ENCODE measurements around the gene KLHL29. TPM values are rescaled to one million over a fixed set of nuclear protein-coding genes. Genes with fewer than 3 reads are reported as not detected.
A peak's percentile ranks its signal among the peaks of the same experiment; 100 is the strongest.

Gene KLHL29
- polyA plus RNA-seq, 1 of the 3 experiments (the other 2 are of a cell fraction): 4.6 TPM

- H3K4me2 ChIP-seq: no peak overlapping the region
- no peak overlapping the region for H2AFZ ChIP-seq (ENCODE audit: low read depth)
- no peak overlapping the region for H3K4me3 ChIP-seq (ENCODE audit: low read depth in 2 of 2, low read length in 1 of 2)
- DNase-seq: no peak
- H3K27ac ChIP-seq (ENCODE audit: low read depth in 2 of 2, low read length in 1 of 2): no peak overlapping the region
- H3K4me1 ChIP-seq (ENCODE audit: control insufficient read depth in 1 of 2, insufficient read depth in 2 of 2, low read depth in 1 of 2, low read length in 1 of 2): peaks cover 9 to 19% of the 10 kb centered on the region in 2 experiments; a peak in 3 of 4 replicates
- no peaks in the 10 kb centered on the region for H4K20me1 ChIP-seq (ENCODE audit: insufficient read depth)
- no peaks in the 10 kb centered on the region for H3K9me3 ChIP-seq
- no peaks in the 10 kb centered on the region for H3K36me3 ChIP-seq (replicated peaks in 1 of 2; ENCODE audit: control insufficient read depth in 1 of 2, insufficient read depth in 2 of 2, low read length in 1 of 2)
- ChIA-PET POLR2A (no interaction called here), CTCF (no interaction called here)
- no peaks in the 10 kb centered on the region for H3K9me2 ChIP-seq
- H3K9ac ChIP-seq: no peak overlapping the region
- TF ChIP-seq JUND (IDR thresholded peaks at IDR 0.05) (no peak), MAX (IDR thresholded peaks at IDR 0.05; ENCODE audit: low read depth) (no peak), MEF2A (IDR thresholded peaks at IDR 0.05; ENCODE audit: borderline replicate concordance, low read depth) (no peak), USF2 (IDR thresholded peaks at IDR 0.05; ENCODE audit: borderline replicate concordance, low read depth, low read length) (no peak), SMC3 (IDR thresholded peaks at IDR 0.05; ENCODE audit: low read depth, low read length) (no peak), GATA2 (CRISPR knock-in tag; IDR thresholded peaks at IDR 0.05) (no peak), RCOR1 (IDR thresholded peaks at IDR 0.05; ENCODE audit: low read length) (no peak), YY1 (IDR thresholded peaks at IDR 0.05; ENCODE audit: low read depth) (no peak), REST (IDR thresholded peaks at IDR 0.05; ENCODE audit: low read depth, low read length) (no peak), CHD2 (IDR thresholded peaks at IDR 0.05; ENCODE audit: low read length, partially characterized antibody) (no peak)
- no peaks in the 10 kb centered on the region; the same call in none of the 2 replicates for H3K79me2 ChIP-seq (ENCODE audit: insufficient read depth)
- H3K27me3 ChIP-seq (ENCODE audit: insufficient read depth): no peaks in the 10 kb centered on the region
- H3F3A ChIP-seq (replicated peaks; ENCODE audit: insufficient read depth): peaks cover 7% of the 10 kb centered on the region
- WGBS (ENCODE audit: low lambda C conversion rate): 94% methylated on average over 5 of the region's 6 CpGs
These were observed 25.6 kb downstream of the KLHL29 start for GRCh38 chr2:23410596-23410995.

GRCh38 chr2:23411752-23412431 is 26.9 kb downstream of the KLHL29 start:
- Histone ChIP-seq H3F3A (replicated peaks; ENCODE audit: insufficient read depth) (peaks cover 7% of the 10 kb centered on the region), H3K4me3 (ENCODE audit: low read depth in 2 of 2, low read length in 1 of 2) (no peak overlapping the region), H3K4me1 (ENCODE audit: control insufficient read depth in 1 of 2, insufficient read depth in 2 of 2, low read depth in 1 of 2, low read length in 1 of 2) (peaks cover 9 to 19% of the 10 kb centered on the region in 2 experiments; a peak in 3 of 4 replicates), H3K79me2 (ENCODE audit: insufficient read depth) (no peaks in the 10 kb centered on the region; the same call in 1 of the 2 replicates), H3K9me3 (no peaks in the 10 kb centered on the region), H3K4me2 (peak overlapping the region; percentile 27; the same call in 1 of the 2 replicates), H3K27ac (ENCODE audit: low read depth in 2 of 2, low read length in 1 of 2) (peak overlapping the region in 1 of 2 experiments; percentile 70; a peak in 2 of 4 replicates), H3K9ac (no peak overlapping the region), H3K9me2 (no peaks in the 10 kb centered on the region), H4K20me1 (ENCODE audit: insufficient read depth) (no peaks in the 10 kb centered on the region), H3K36me3 (replicated peaks in 1 of 2; ENCODE audit: control insufficient read depth in 1 of 2, insufficient read depth in 2 of 2, low read length in 1 of 2) (no peaks in the 10 kb centered on the region), H2AFZ (ENCODE audit: low read depth) (no peak overlapping the region), H3K27me3 (ENCODE audit: insufficient read depth) (no peaks in the 10 kb centered on the region)
- CTCF ChIA-PET: interaction anchor here (1.0 to 1.7 kb wide), 2 partner anchors 8 to 15 kb away, joined by 3 to 4 read pairs; no protein-coding TSS in a partner anchor
- POLR2A ChIA-PET: interaction anchor here (0.6 kb wide), 1 partner anchor 373 kb away, joined by 3 read pairs; no protein-coding TSS in a partner anchor
- no peak for DNase-seq
- WGBS (ENCODE audit: low lambda C conversion rate): 77% methylated on average over 9 of the region's 9 CpGs
- TF ChIP-seq TAF1 (IDR thresholded peaks at IDR 0.05; ENCODE audit: borderline replicate concordance, low read depth, low read length): no peak
- no peak for TF ChIP-seq RXRA (IDR thresholded peaks at IDR 0.05; ENCODE audit: borderline replicate concordance, low read depth)
- no peak for TF ChIP-seq MXI1 (IDR thresholded peaks at IDR 0.05; ENCODE audit: low read depth, low read length)
- TF ChIP-seq YY1 (IDR thresholded peaks at IDR 0.05; ENCODE audit: low read depth): no peak
- TF ChIP-seq CTCF (IDR thresholded peaks at IDR 0.05): no peak
- TF ChIP-seq USF1 (IDR thresholded peaks at IDR 0.05; ENCODE audit: borderline replicate concordance, low read depth): no peak
- no peak for TF ChIP-seq GATA2 (CRISPR knock-in tag; IDR thresholded peaks at IDR 0.05)
- no peak for TF ChIP-seq PBX3 (IDR thresholded peaks at IDR 0.05)

Measured in SK-N-SH (cell line).